ENCODE measurements around the gene SLC35F4. TPM values are rescaled to one million over a fixed set of nuclear protein-coding genes. Genes with fewer than 3 reads are reported as not detected.

Gene SLC35F4
- total RNA-seq, 4 donors from 2014 or later: not detected

DNA sequence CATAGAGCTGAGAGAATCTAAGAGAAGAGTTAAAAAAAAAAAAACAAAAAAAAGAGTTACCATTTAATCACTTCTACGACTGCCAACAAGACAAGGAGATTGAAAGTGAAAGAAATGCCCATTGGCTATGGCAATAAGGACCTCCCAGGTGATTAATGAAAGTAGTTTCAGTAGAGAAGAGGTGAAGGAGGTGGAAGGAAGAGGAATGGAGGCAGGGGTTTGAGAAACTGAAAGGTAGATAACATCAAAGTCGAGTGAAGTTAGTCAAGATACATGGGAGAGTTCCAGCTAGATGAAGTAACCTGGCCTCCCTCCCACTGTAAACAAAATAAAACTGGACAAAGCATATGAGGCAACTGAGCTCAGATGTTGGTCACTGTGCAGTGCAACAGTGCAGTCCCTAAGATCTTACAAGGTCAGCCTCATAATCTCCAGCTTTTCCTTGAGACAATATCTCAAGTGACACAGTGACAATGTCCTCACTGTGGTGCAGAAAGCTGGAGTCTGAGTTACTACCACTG, 254.3 kb downstream of the SLC35F4 start:
- DNase-seq (ENCODE audit: low spot score) (no peak), ATAC-seq (ENCODE audit: low FRiP score) (no peak)
- TF ChIP-seq, protein P1, sequence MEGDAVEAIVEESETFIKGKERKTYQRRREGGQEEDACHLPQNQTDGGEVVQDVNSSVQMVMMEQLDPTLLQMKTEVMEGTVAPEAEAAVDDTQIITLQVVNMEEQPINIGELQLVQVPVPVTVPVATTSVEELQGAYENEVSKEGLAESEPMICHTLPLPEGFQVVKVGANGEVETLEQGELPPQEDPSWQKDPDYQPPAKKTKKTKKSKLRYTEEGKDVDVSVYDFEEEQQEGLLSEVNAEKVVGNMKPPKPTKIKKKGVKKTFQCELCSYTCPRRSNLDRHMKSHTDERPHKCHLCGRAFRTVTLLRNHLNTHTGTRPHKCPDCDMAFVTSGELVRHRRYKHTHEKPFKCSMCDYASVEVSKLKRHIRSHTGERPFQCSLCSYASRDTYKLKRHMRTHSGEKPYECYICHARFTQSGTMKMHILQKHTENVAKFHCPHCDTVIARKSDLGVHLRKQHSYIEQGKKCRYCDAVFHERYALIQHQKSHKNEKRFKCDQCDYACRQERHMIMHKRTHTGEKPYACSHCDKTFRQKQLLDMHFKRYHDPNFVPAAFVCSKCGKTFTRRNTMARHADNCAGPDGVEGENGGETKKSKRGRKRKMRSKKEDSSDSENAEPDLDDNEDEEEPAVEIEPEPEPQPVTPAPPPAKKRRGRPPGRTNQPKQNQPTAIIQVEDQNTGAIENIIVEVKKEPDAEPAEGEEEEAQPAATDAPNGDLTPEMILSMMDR (IDR thresholded peaks at IDR 0.05): no peak

DNA sequence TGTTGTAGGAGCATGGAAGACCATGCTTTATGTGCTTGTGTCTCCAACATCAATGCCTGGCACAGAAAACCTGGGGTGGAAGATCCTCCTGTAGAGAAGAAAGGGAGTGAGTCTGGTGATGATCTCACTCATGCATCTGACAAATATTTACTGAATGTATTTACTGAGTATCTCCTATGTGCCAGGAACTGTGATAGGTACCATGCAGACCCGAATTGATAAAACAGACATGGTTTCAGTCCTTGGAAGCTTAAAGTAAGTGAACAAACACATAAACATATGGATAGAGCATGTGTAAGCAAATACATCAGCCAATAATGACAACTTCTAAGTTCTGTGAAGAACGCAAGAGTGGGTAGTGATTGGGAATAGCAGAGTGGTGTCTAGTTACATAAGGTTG, 255.3 kb downstream of the SLC35F4 start:
- DNase-seq (ENCODE audit: low spot score) (no peak), ATAC-seq (ENCODE audit: low FRiP score) (no peak)
- TF ChIP-seq, protein P1 (IDR thresholded peaks at IDR 0.05): no peak

DNA sequence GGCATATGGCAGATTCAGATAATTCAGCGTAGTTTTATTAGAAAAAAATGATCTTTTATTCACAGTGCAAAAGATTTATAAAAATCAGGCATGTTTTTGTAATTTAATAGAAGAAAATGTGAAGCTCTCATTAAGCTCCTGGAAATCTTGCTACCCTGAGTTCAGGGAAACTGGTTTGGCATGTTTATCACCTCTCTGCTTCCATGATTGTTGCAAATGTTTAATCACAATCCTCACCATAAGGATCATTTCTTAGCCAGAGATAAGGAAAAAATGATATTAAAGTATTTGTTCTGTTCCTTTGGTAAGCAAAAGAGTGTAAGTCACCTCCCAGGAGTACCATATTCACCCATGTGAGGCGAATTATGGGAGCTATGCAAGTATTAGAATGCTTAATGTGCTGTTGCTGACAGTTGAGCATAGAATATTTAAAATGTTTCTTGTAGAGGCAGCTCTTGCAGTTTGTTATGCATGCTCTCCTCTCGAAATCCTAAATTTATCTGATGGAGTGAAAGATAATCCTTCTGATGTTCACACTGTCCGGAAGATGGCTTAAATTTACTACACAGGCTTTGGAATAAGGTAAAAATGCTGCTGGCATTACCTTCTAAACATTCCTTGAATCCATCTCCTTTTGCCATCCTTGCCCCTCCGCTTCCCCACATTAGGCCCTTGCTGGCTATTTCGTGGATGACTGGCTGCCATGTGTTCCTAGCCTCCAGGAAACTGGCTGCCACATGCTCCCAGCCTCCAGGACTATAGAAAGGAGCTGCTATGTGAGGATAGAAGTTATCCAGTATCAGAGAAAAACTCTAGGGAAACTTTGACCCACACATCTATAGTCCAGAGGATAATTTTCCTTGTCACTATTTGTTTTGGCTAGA, 256.5 kb downstream of the SLC35F4 start:
- ATAC-seq (ENCODE audit: low FRiP score) (no peak), DNase-seq (ENCODE audit: low spot score) (no peak)
- TF ChIP-seq, protein P1 (IDR thresholded peaks at IDR 0.05): no peak

DNA sequence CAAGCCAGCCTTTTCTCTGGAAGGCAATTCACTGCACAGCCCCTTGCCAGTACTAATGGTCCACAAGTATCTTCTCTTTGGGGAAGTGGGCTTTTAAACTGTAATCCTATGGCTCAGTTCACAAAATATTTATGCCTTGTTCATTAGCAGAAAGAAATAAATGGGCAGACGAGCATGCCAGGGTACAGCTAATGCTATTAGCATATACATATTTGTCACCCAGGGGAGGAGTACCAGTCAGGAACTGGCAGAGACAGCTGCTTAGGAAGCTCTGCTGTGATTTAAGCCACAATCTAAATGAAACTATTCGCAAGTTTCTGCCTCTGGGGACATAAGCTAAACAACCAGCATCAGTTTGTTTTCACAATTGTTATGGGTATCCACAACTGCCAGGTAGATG, 258.8 kb downstream of the SLC35F4 start:
- DNase-seq (ENCODE audit: low spot score) (no peak), ATAC-seq (ENCODE audit: low FRiP score) (no peak)
- TF ChIP-seq, protein P1 (IDR thresholded peaks at IDR 0.05): no peak

DNA sequence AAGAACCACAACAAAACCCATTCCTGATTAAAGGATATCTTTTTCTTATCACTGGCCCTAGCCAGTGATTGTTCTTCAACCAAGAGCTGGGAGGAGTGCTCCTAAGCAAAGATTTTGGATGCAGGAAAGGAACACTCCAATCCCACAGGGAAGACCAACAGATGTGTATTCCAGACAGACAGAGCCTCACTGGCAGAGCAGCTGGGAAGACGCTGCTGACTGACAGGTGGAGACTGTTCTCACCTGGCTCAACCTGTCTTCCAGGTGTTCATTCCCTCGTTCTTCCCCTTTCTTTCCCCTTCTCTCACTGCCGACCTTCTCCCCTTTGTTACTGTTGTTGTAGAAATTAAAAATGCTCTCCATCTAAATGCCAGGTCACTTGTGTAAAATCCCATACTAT, 282.5 kb downstream of the SLC35F4 start:
- TF ChIP-seq, protein P1 (IDR thresholded peaks at IDR 0.05): no peak
- no peak for ATAC-seq (ENCODE audit: low FRiP score)

DNA sequence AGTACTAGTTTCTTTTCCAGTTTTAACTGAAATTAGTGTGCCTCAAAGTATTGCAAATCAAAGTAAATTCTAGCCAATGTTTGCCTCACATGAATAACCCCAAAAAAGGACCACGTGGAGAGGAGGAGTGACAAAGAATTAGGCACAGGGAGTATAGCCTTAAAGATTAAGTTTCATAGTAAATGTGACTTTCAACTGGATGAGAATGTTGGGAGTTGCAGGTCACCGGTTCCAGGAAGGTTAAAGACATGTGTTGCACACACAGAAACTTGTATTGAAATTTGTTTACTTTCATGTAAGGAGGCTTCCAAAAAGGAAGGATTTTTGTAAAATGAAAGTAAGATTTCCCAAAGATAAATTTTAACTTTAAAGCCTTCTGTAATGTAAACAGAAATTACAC, 283.1 kb downstream of the SLC35F4 start:
- ATAC-seq (ENCODE audit: low FRiP score) (no peak), DNase-seq (ENCODE audit: low spot score) (no peak)
- TF ChIP-seq, protein P1 (IDR thresholded peaks at IDR 0.05): no peak

More for the DNA sequence above, 282.5 kb downstream of the SLC35F4 start:
- no peak for DNase-seq (ENCODE audit: low spot score)

DNA sequence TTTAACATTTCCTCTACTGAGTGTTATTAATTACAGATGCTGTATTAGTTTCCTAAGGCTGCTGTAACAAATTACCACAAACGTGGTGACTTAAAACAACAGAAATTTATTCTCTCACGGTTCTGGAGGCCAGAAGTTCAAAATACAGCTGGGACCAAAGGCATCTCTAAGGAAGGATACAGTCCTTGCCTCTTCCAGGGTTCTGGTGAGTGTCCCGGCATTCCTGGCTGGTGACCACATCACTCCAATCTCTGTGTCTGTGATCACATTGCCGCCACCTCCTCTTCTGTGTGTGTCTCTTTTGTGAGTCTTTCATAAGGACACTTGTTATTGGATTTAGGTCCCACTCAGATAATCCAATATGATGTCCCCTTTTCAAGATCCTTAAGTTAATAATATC, 287.1 kb downstream of the SLC35F4 start:
- no peak for ATAC-seq (ENCODE audit: low FRiP score)

More for the DNA sequence above, 287.1 kb downstream of the SLC35F4 start:
- TF ChIP-seq, protein P1 (IDR thresholded peaks at IDR 0.05): no peak
- no peak for DNase-seq (ENCODE audit: low spot score)

Measured in omental fat pad (tissue), 4 donors.